Fibroblast of gingiva (primary cell): Measurements from ENCODE around the gene AGO4.
"Not testable (repeated sequence)": the region's sequence is repeated elsewhere in the genome, so short reads cannot be mapped to it uniquely, and the experiment has no call there.

ENCODE experiments used
- DNase-seq: peaks from one replicate; pipeline ENCODE4 v3.0.0-alpha.2; 2011; ENCODE audit warnings: low read depth

The AGO4 gene

GRCh38 chr1:35807614-35808449, at the start of gene AGO4:
Gene AGO4, plus strand, starts transcription at chr1:35808016. Its CDS starts 401 bp downstream, at chr1:35808417.
- peak; percentile 39 for DNase-seq

GRCh38 chr1:35762141-35762540, 45.7 kb upstream of the AGO4 start:
- DNase-seq: no peak

GRCh38 chr1:35763201-35763600, 44.6 kb upstream of the AGO4 start:
- peak; percentile 54 for DNase-seq

GRCh38 chr1:35764283-35764682, 43.5 kb upstream of the AGO4 start:
- DNase-seq: no peak

- DNase-seq: no peak
Measured at GRCh38 chr1:35768350-35769187, 39.2 kb upstream of the AGO4 start.

GRCh38 chr1:35769188-35769758, 38.5 kb upstream of the AGO4 start:
- DNase-seq: peak; percentile 83

- no peak for DNase-seq
Measured at GRCh38 chr1:35773711-35774110, 34.1 kb upstream of the AGO4 start.

GRCh38 chr1:35776172-35776571, 31.6 kb upstream of the AGO4 start:
- not testable (repeated sequence) for DNase-seq

- no peak for DNase-seq
Measured at GRCh38 chr1:35777109-35777508, 30.7 kb upstream of the AGO4 start.

- no peak for DNase-seq
Measured at GRCh38 chr1:35783055-35783583, 24.7 kb upstream of the AGO4 start.

GRCh38 chr1:35784364-35784763, 23.5 kb upstream of the AGO4 start:
- DNase-seq: not testable (repeated sequence)

GRCh38 chr1:35788139-35788538, 19.7 kb upstream of the AGO4 start:
- DNase-seq: no peak

- no peak for DNase-seq
Measured at GRCh38 chr1:35790670-35791069, 17.1 kb upstream of the AGO4 start.

GRCh38 chr1:35795295-35795694, 12.5 kb upstream of the AGO4 start:
- DNase-seq: no peak

GRCh38 chr1:35797380-35797779, 10.4 kb upstream of the AGO4 start:
- no peak for DNase-seq

- not testable (repeated sequence) for DNase-seq
Measured at GRCh38 chr1:35798019-35798418, 9.8 kb upstream of the AGO4 start.

GRCh38 chr1:35800167-35800887, 7.5 kb upstream of the AGO4 start:
- DNase-seq: not testable (repeated sequence)

GRCh38 chr1:35808450-35809113, 766 bp downstream of the AGO4 start:
- peak; percentile 10 for DNase-seq

GRCh38 chr1:35809114-35810095, 1.6 kb downstream of the AGO4 start:
- DNase-seq: no peak
